ENCODE results near the gene KCNQ1. TPM values are rescaled to one million over a fixed set of nuclear protein-coding genes. Genes with fewer than 3 reads are reported as not detected.

Gene KCNQ1
- total RNA-seq, 1 experiment from 2014 or later: 2.3 TPM

- H3K27me3 ChIP-seq (ENCODE audit: insufficient read depth, low read length): peaks cover 6% of the 10 kb centered on the region; the same call in 1 of the 2 replicates
- H4K20me1 ChIP-seq (ENCODE audit: control insufficient read depth, insufficient read depth, insufficient read length): no peaks in the 10 kb centered on the region
- no peak overlapping the region for H3K9ac ChIP-seq (ENCODE audit: extremely low read depth, insufficient read length, low read length)
- peak; percentile 19 for DNase-seq
- no peak overlapping the region for H3K18ac ChIP-seq (ENCODE audit: insufficient read length, low read depth, low read length)
- no peaks in the 10 kb centered on the region for H3K79me2 ChIP-seq (ENCODE audit: insufficient read depth, low read length)
- no peak for TF ChIP-seq CTCF (conservative IDR thresholded peaks at IDR 0.05)
- no peak overlapping the region for H3K23ac ChIP-seq (ENCODE audit: insufficient read length, low read depth, low read length)
- no peak overlapping the region for H4K8ac ChIP-seq (replicated peaks; ENCODE audit: insufficient read length, low read depth, low read length)
- H3K4me1 ChIP-seq (ENCODE audit: insufficient read depth, low read length): no peaks in the 10 kb centered on the region
- Mint-ChIP-seq H3K36me3 (ENCODE audit: insufficient read depth in 1 of 3, low read depth in 3 of 3) (no peaks in the 10 kb centered on the region), H3K4me1 (peaks cover 2 to 7% of the 10 kb centered on the region in 2 experiments; a peak in 2 of 4 replicates), H3K4me3 (no peak overlapping the region), H3K9me3 (no peaks in the 10 kb centered on the region), H3K27ac (no peak overlapping the region), H3K27me3 (ENCODE audit: low read depth) (peaks cover 61% of the 10 kb centered on the region)
- H2BK12ac ChIP-seq (ENCODE audit: insufficient read length, low read depth, low read length): no peak overlapping the region
- H2AFZ ChIP-seq (ENCODE audit: low read length): no peak overlapping the region
- no peak overlapping the region for H3T11ph ChIP-seq (ENCODE audit: low read length)
- H2BK20ac ChIP-seq (ENCODE audit: low read depth, low read length, poor library complexity, severe bottlenecking): no peak overlapping the region
- H4K91ac ChIP-seq (ENCODE audit: insufficient read length, low read depth, low read length): no peak overlapping the region
- H3K56ac ChIP-seq (ENCODE audit: insufficient read length, low read depth, low read length): no peak overlapping the region
- no peak overlapping the region for H4K5ac ChIP-seq (ENCODE audit: insufficient read length, low read depth, low read length)
- no peak overlapping the region for H2AK5ac ChIP-seq (ENCODE audit: insufficient read length, low read length)
- no peaks in the 10 kb centered on the region for H3K9me3 ChIP-seq (ENCODE audit: control insufficient read depth, low read depth, low read length)
- no peaks in the 10 kb centered on the region for H3K23me2 ChIP-seq (ENCODE audit: insufficient read length, low read depth, low read length, poor library complexity, severe bottlenecking)
- no peak overlapping the region for H3K27ac ChIP-seq (ENCODE audit: insufficient read length, low read depth, low read length)
- no peak overlapping the region for H3K4me2 ChIP-seq (ENCODE audit: insufficient read depth, insufficient read length, low read length)
- no peak overlapping the region for H3K4ac ChIP-seq (ENCODE audit: low read depth, low read length)
- no peaks in the 10 kb centered on the region for H3K79me1 ChIP-seq (ENCODE audit: insufficient read depth, low read depth, low read length, poor library complexity, severe bottlenecking)
- no peak overlapping the region for H3K14ac ChIP-seq (ENCODE audit: insufficient read depth, low read length)
- WGBS (ENCODE audit: extremely low coverage, insufficient read length, low lambda C conversion rate): no CpG with 5 or more reads among the region's 13 CpGs
- no peak overlapping the region for H2BK5ac ChIP-seq (ENCODE audit: insufficient read length, low read length)
- H2BK15ac ChIP-seq (ENCODE audit: low read depth, low read length): no peak overlapping the region
- no peak overlapping the region for H2BK120ac ChIP-seq (ENCODE audit: low read depth, low read length, poor library complexity, severe bottlenecking)
Measured at GRCh38 chr11:2580571-2581001, 135.8 kb downstream of the KCNQ1 start.

All from H9 (cell line).